ENCODE measurements around the gene VAMP1. TPM values are rescaled to one million over a fixed set of nuclear protein-coding genes. Genes with fewer than 3 reads are reported as not detected.

VAMP1 gene
- total RNA-seq, 4 donors from 2014 or later: 10.5 to 45.5 (median 17.9) TPM

GRCh38 chr12:6458281-6459003 lies 12.0 kb downstream of the VAMP1 start:
- ATAC-seq: no peak

DNA sequence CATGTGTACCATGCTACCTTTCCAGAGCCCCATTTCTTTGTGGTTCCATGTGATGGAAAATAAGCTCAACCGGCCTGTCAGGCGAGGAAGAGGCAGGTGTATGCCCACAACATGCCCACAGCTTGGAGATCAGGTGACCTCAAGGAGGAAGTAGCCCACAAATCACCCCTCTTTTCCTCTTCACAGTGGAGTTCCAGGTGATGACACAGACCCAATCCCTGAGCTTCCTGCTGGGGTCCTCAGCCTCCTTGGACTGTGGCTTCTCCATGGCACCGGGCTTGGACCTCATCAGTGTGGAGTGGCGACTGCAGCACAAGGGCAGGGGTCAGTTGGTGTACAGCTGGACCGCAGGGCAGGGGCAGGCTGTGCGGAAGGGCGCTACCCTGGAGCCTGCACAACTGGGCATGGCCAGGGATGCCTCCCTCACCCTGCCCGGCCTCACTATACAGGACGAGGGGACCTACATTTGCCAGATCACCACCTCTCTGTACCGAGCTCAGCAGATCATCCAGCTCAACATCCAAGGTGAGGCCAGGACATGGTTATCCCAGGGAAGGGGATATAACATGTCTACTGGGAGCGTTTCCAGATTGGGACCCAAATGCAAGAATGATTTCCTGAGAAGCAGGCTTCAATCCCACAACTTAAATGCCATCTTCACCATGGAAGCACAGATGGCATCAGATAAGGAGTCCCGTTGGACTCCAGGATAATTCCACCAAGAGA lies 13.1 kb downstream of the VAMP1 start:
- 81 to 93% methylated on average over 2 of the region's 12 CpGs for WGBS, 2 donors (ENCODE audit: low coverage in 1 of 2)
- Histone ChIP-seq H3K4me3 (no peak overlapping the region), H3K27ac (no peak overlapping the region), H3K27me3 (no peaks in the 10 kb centered on the region), H3K36me3 (peaks cover 0 to 85% of the 10 kb centered on the region in 2 donors), H3K4me1 (peaks cover 3 to 31% (median 5%) of the 10 kb centered on the region in 3 donors), H3K9me3 (no peaks in the 10 kb centered on the region)
- no peak for ATAC-seq
- TF ChIP-seq POLR2A (IDR thresholded peaks at IDR 0.05): no peak
- no peak for TF ChIP-seq EP300 (IDR thresholded peaks at IDR 0.05)
- no peak for TF ChIP-seq POLR2AphosphoS5 (IDR thresholded peaks at IDR 0.05)
- TF ChIP-seq, protein P1, sequence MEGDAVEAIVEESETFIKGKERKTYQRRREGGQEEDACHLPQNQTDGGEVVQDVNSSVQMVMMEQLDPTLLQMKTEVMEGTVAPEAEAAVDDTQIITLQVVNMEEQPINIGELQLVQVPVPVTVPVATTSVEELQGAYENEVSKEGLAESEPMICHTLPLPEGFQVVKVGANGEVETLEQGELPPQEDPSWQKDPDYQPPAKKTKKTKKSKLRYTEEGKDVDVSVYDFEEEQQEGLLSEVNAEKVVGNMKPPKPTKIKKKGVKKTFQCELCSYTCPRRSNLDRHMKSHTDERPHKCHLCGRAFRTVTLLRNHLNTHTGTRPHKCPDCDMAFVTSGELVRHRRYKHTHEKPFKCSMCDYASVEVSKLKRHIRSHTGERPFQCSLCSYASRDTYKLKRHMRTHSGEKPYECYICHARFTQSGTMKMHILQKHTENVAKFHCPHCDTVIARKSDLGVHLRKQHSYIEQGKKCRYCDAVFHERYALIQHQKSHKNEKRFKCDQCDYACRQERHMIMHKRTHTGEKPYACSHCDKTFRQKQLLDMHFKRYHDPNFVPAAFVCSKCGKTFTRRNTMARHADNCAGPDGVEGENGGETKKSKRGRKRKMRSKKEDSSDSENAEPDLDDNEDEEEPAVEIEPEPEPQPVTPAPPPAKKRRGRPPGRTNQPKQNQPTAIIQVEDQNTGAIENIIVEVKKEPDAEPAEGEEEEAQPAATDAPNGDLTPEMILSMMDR (IDR thresholded peaks at IDR 0.05): no peak

More at GRCh38 chr12:6458281-6459003, 12.0 kb downstream of the VAMP1 start:
- WGBS, 2 donors (ENCODE audit: low coverage in 1 of 2): 90 to 92% methylated on average over 5 to 13 of the region's 14 CpGs
- no peaks in the 10 kb centered on the region for H3K9me3 ChIP-seq
- H3K36me3 ChIP-seq: peaks cover 0 to 92% of the 10 kb centered on the region in 2 donors
- H3K27ac ChIP-seq: no peak overlapping the region
- H3K4me3 ChIP-seq: no peak overlapping the region
- H3K4me1 ChIP-seq: peaks cover 0 to 30% (median 0%) of the 10 kb centered on the region in 3 donors
- no peak for TF ChIP-seq EP300 (IDR thresholded peaks at IDR 0.05)
- TF ChIP-seq POLR2AphosphoS5 (IDR thresholded peaks at IDR 0.05): no peak
- TF ChIP-seq POLR2A (IDR thresholded peaks at IDR 0.05): no peak
- TF ChIP-seq, protein P1 (IDR thresholded peaks at IDR 0.05): no peak
- no peaks in the 10 kb centered on the region for H3K27me3 ChIP-seq

GRCh38 chr12:6452944-6453630 lies 17.4 kb downstream of the VAMP1 start:
- Histone ChIP-seq H3K27ac (peak overlapping the region; percentile 83 to 98 (median 95)), H3K4me3 (peak overlapping the region; percentile 63 to 72), H3K27me3 (no peaks in the 10 kb centered on the region), H3K4me1 (peaks cover 3 to 49% (median 16%) of the 10 kb centered on the region in 3 donors), H3K9me3 (no peaks in the 10 kb centered on the region), H3K36me3 (peaks cover 0 to 45% of the 10 kb centered on the region in 2 donors)
- WGBS, 2 donors (ENCODE audit: low coverage in 1 of 2): 40 to 41% methylated on average over 7 to 9 of the region's 17 CpGs
- TF ChIP-seq POLR2A (IDR thresholded peaks at IDR 0.05) (no peak), POLR2AphosphoS5 (IDR thresholded peaks at IDR 0.05) (no peak), EP300 (IDR thresholded peaks at IDR 0.05) (no peak)
- TF ChIP-seq, protein P1 (IDR thresholded peaks at IDR 0.05): no peak
- no peak for ATAC-seq

- Histone ChIP-seq H3K36me3 (peaks cover 0 to 45% of the 10 kb centered on the region in 2 donors), H3K27me3 (no peaks in the 10 kb centered on the region), H3K27ac (peak overlapping the region; percentile 83 to 98 (median 95)), H3K4me3 (peak overlapping the region; percentile 63 to 72), H3K4me1 (peaks cover 3 to 49% (median 16%) of the 10 kb centered on the region in 3 donors), H3K9me3 (no peaks in the 10 kb centered on the region)
- no peak for TF ChIP-seq EP300 (IDR thresholded peaks at IDR 0.05)
- TF ChIP-seq POLR2A (IDR thresholded peaks at IDR 0.05): no peak
- TF ChIP-seq POLR2AphosphoS5 (IDR thresholded peaks at IDR 0.05): no peak
- TF ChIP-seq, protein P1 (IDR thresholded peaks at IDR 0.05): no peak
- WGBS, 2 donors (ENCODE audit: low coverage in 1 of 2): 3 to 8% methylated on average over 4 to 6 of the region's 9 CpGs
- ATAC-seq: peak; percentile 10
Measured at GRCh38 chr12:6452245-6452943, 18.1 kb downstream of the VAMP1 start.
